GM21529 (cell line): ENCODE measurements around the gene NPAS3.

Source experiments
- ATAC-seq: cut with Tn5 transposase; IDR thresholded peaks from one replicate; pipeline ENCODE4 v1.9.1; 2021; ENCODE audit not compliant: unreplicated experiment

Gene NPAS3

GRCh38 chr14:33767586-33768457 is 829.1 kb downstream of the NPAS3 start:
- ATAC-seq, result no peak

GRCh38 chr14:33768458-33768830 is 829.8 kb downstream of the NPAS3 start:
- ATAC-seq, result no peak

- ATAC-seq, result no peak
Observed at GRCh38 chr14:33773205-33774030, 834.7 kb downstream of the NPAS3 start.

DNA sequence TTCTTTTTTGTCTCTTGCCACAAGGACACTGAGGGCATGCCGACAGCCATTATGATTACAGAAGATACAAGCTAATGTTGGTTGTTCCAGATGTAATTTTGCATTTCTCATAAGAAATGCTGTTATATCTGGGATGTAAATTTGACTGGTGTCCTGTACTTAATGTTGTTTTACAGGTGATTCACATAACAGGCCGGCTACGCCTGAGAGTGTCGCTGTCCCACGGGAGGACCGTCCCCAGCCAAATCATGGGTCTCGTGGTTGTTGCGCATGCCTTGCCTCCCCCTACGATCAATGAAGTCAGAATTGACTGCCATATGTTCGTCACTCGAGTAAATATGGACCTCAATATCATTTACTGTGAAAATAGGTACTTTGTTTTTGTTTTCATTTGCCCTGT is 835.5 kb downstream of the NPAS3 start:
- ATAC-seq, result no peak

- no peak for ATAC-seq
Observed at GRCh38 chr14:33774723-33775470, 836.2 kb downstream of the NPAS3 start.

GRCh38 chr14:33776871-33777270 is 838.2 kb downstream of the NPAS3 start:
- no peak for ATAC-seq

GRCh38 chr14:33777681-33778080 is 839.0 kb downstream of the NPAS3 start:
- no peak for ATAC-seq

DNA sequence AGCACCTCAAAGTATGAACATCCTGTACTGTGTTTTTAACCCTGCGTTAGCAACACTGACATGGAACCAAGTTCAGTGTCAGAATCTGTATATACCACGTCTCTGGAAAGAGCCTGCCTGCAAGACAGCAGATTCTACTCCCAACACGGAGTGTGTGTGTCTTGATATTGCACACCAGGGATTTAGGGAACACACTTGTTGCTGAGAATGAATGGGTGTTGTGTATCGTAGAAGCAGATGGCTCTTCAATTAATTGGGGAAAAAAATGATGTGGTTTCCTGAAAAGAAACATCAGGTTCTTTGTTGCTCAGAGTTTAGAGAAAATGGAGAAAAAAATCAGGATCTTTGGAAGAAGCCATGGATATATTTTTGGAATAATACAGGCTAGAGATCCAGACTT is 841.4 kb downstream of the NPAS3 start:
- no peak for ATAC-seq

DNA sequence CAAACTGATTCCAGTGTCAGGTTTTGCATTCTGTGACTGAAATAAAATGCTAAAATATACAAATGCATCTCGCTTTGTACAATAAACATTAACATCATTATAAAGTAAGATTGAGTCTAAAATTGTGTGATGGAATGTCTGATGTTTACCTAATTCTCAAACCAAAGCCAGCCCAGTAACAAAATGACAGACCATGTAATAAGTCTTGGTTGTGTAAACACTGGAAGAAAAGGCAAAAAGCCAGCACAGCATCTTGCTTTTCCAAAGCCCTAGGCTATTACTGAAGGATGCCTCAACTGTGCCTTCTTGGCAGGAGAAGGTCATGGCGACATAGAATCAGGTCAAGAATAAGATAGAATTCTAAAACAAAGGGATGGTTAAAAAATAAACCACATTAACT is 842.6 kb downstream of the NPAS3 start:
- ATAC-seq, result no peak

DNA sequence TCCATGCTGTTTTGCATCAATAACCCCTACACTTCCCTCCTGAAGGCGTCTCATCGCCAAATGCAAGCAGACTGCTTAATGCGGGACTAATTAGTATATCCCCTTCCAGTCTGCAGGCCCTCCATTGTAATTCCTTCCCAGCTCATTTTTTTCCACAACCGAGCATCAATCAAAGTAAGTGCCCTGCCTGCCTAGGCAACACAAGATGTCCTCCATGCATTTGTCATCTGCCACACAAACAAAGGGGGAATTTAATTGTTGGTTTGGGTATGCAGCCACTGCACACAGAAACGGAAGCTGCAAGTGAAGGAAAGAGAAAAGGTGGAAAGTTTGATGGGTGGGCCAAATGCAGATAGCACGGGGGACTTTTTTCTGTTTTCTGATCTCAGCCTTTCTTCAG is 844.2 kb downstream of the NPAS3 start:
- ATAC-seq, result no peak

DNA sequence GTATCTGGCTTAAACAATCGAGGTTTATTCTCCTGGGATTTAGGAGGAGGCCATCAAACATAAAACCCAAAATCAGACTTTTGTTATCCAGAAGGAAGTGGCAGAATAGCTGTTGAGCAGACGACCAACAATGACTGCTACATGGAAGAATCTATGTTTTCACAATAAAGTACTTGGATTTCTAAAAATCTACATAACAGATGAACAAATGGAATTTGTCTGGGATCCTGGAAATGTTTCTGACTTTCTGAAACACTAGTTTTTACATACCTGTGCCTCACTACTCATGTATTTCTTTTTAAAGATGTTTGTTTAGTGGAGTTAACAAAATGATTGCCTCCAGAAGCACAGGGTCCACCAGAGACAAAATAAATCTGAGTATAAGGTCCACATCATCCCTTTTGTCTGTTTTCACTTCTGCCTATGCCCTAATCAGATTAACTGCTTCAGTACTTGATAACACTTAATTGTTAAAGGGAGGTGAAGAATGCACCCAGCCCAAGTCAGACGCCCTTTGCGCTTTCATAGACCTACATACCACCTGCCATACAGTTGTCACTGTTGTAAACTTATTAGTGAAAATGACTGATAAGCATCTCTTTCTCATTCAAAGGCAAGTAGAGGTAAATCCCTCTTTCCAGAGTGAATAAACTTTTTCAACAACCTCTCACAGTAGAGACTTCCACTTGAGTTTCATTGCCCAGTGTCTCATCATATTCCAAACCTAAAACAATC is 847.6 kb downstream of the NPAS3 start:
- no peak for ATAC-seq

GRCh38 chr14:33788161-33788560 is 849.5 kb downstream of the NPAS3 start:
- ATAC-seq, result no peak

DNA sequence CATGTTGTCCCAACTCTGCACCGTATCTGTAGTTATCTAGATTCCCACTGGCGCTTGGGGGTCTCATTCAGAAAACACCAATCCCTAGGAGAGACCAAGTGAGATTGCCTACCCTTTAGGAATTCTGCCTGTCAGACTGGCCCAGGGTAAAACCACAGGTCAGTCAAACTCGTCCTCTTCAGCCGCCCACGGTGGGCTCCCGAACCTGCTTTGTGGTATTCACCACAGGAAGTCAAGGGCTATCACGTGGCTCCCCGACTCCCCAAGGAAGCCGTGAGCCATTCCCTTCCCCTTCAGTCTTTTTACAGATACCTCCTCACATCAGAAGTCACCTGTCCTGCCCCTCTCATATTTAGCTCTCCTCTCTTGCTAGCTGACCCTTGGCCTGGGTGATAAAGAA is 852.3 kb downstream of the NPAS3 start:
- peak; percentile 47 for ATAC-seq

DNA sequence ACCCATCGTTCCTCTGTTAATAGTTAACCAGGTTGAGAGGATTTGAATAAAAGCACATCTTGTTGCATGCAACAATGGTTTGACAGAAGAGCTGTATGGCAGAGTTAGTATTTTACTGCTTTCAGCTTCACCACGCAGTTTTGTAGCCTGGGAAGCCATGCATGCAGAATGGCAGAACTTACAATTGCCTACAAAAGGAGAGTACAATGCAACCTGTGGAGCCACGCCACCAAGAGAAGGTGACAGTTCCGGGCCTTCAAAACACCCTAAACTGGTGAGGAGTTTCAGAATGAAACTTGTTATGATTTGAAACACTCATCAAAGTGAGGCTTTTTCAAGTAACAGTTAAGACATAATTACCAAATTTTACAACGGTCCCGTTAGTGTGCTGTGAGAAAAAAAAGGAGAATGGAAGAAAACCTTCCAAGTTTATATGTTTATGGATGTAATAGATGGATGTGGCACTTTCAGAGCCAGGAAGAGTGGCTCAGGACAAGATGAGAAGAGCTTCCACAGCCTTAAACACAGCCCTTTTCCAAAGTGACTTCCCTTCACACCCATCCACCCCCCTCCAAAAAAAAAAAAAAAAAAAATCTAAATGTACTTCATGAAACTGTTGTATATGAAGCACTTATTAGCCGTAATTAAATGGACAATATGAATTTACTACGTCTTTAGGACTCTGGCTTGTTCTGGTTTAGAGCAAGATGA is 853.5 kb downstream of the NPAS3 start:
- ATAC-seq, result peak; percentile 71

DNA sequence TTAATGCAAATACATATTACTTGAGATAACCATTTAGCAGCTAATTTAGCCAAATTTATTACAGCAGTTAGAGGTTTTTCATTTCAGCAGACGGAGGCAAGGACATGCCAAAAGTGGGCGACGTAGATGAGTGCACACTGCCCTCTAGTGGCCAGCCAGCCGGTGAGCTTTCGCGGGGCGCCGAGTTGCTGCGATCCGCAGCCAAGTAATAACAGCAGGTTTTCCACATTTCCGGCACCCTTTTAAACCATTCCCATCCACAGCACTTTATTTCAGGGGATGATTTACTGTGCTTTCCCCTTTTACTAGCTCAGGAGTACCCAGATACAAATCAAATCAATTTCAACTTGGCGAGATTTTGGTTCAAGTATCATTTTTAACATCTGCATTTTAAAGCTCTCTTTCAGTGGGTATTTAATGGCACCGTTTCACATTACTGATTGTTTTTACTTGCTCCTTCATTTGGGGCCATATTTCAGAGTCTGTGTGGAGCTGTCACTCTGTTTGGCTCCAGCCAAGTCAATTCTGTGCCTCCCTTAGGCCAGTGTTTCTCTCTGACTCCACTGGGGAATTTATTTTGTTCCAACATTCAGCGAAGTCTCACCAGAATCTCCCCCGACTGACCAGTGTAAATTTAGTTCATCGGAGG is 854.2 kb downstream of the NPAS3 start:
- peak; percentile 57 for ATAC-seq

DNA sequence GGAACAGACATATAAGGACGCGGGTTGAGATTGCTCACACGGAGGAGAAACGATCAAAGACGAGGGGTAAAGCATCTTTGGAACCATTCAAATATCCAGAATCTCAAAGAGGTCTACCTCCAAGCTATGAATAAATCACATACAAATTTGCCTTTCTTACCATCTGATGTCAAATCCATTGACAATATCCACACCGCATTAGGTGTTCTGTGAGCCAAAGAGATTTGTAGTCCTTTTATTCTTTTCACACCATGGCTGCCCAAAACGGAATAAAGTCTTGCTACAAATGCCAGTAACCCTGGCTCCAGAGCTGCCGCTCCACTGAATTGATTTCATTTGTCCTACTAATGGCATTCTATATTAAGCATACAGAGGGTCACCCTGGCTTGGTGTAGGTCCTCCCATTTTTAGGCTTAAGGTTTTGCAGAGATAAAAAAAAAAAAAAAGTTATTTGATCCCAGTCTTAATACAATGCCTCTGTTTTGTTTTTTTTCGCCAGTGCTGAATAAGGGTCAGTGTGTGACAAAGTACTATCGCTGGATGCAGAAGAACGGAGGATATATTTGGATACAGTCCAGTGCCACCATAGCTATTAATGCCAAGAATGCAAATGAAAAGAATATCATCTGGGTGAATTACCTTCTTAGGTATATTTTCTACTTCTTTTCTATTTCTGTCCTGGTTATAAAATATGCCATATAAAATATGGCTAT is 854.9 kb downstream of the NPAS3 start:
- no peak for ATAC-seq

- ATAC-seq, result no peak
Observed at GRCh38 chr14:33794791-33795305, 856.2 kb downstream of the NPAS3 start.

DNA sequence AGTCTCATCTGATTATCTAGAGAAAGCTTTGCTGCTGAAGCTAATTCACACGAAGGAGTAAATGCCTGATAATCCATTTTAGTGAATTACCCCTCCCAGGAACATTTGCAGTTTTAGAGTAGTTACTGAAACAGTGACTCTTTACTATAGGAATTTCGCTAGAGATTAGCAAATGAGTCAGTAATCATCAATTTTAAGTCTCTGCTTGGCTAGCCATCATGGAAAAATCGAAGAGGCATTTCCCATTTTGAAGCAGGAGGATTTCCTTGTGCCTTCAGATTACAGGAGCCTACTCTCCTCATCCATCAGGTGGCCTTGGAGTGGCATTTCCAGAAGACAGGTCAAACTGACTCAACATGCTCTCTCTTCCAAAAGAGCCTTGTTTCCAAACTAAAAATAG is 857.7 kb downstream of the NPAS3 start:
- no peak for ATAC-seq
